Heart right ventricle (tissue), 16 donors: ENCODE measurements around the gene PPM1A. TPM values are rescaled to one million over a fixed set of nuclear protein-coding genes. Genes with fewer than 3 reads are reported as not detected.

Experiments used
- ATAC-seq, 8 donors: fragments of 200-7000 bp; cut with Tn5 transposase; one replicate each; pipeline ENCODE4 v1.9.1; 2020; ENCODE audit warnings: mild to moderate bottlenecking in 8 of 8, moderate library complexity in 8 of 8, moderate number of reproducible peaks in 1 of 8
- DNase-seq, 2 donors: peaks; one replicate each; pipeline ENCODE4 v3.0.0-alpha.2; 2020
- H3K27ac ChIP-seq, 10 donors: fragments of 200-600 bp; sonication (generic) in 2 of 10; one replicate each; pipeline versions ENCODE4 v1.5.0 to v1.8.0; 2020 to 2022; ENCODE audit warnings: mild to moderate bottlenecking in 3 of 10
- H3K27me3 ChIP-seq, 7 donors: fragments of 200-600 bp; one replicate each; pipeline ENCODE4 v1.8.0; 2021 to 2022; ENCODE audit warnings: mild to moderate bottlenecking in 2 of 7
- H3K36me3 ChIP-seq, 9 donors: fragments of 200-600 bp; sonication (generic) in 1 of 9; one replicate each; pipeline versions ENCODE4 v1.5.0 to v1.8.0; 2020 to 2022; ENCODE audit warnings: mild to moderate bottlenecking in 2 of 9
- H3K4me1 ChIP-seq, 9 donors: fragments of 200-600 bp; sonication (generic) in 1 of 9; one replicate each; pipeline versions ENCODE4 v1.5.0 to v1.8.0; 2020 to 2022; ENCODE audit warnings: mild to moderate bottlenecking in 4 of 9
- H3K4me3 ChIP-seq, 10 donors: fragments of 200-600 bp; sonication (generic) in 2 of 10; one replicate each; pipeline versions ENCODE4 v1.5.0 to v1.8.0; 2020 to 2022; ENCODE audit warnings: mild to moderate bottlenecking in 7 of 10, moderate library complexity in 2 of 10
- H3K9me3 ChIP-seq, 11 donors: fragments of 200-600 bp in 10 of 11; sonication (generic) in 2 of 11; one replicate each; pipeline versions ENCODE4 v1.5.0 to v1.8.0; 2013 to 2022; ENCODE audit warnings: mild to moderate bottlenecking in 2 of 11, control low read depth in 1 of 11, moderate library complexity in 1 of 11
- WGBS, 2 donors: extraction: QIAGEN DNeasy Blood & Tissue Kit; methylation state at CpG; one replicate each; pipeline ENCODE4 v1.1.7; 2013; ENCODE audit warnings: inconsistent platforms in 1 of 2; 5-methylcytosine and 5-hydroxymethylcytosine counted together
- intact Hi-C, 10 donors: fragments of 100-400 bp; cut with DNase I; formaldehyde crosslinking; loops; one replicate each; pipeline versions ENCODE4 v1.11.1 to v1.14.2; 2022
- polyA plus RNA-seq, 2 donors: library from polyadenylated mRNA; stranded (reverse); fragments of 200-250 nt; gene quantifications; one replicate each; pipeline ENCODE4 v1.2.3, GENCODE V29; 2013
- total RNA-seq, 10 donors: library from RNA; stranded (reverse); fragmentation: NEBNext Ultra II Directional in 3 of 10; extraction: Animal tissue kit (Norgen Biotek cat#: 25700) in 3 of 10; gene quantifications; one replicate each; pipeline versions ENCODE4 v1.2.1 to v1.2.4, GENCODE V29; 2021 to 2023
- TF ChIP-seq, protein P1 (sequence below), 9 donors: fragments of 200-600 bp; sonication (generic) in 2 of 9; IDR thresholded peaks; one replicate each; pipeline versions ENCODE4 v1.5.0 to v1.8.0; 2021 to 2022; ENCODE audit warnings: antibody characterized with exemption in 9 of 9, mild to moderate bottlenecking in 5 of 9, moderate library complexity in 1 of 9
- donor health status: Arrhythmogenic right ventricular cardiomyopathy.
- donor health status: ischemic (EF 13 %, LVEDD 7.1; RV severe dilation, severe dysfunction).
- donor health status: healthy with polysubstance abuse.
- donor health status: DM: no; HTN: yes; CAD: no.
- donor health status: DM: no; HTN: no; CAD: no.
- donor health status: ischemic (EF 25% LVEDD 6.9; RV normal size, moderate dysfunction).
- donor health status: ischemic (EF 25% LVEDD 5.7; RV mildly dilated, moderate dysfunction).
- donor health status: healthy.
- donor health status: DM: yes; HTN: yes; CAD: no.
- donor health status: Ischemic cardiomyopathy.
- donor health status: ischemic (EF 35%, LVEDD 5.7; RV mildly dilated, moderate dysfunction).
- donor health status: nonischemic (EF 11% LVEDD 7.7; RV severe dilation, severe dysfunction).
- donor health status: DM: yes; HTN: yes; CAD: no.
- donor health status: PGD.
- donor health status: ischemic (EF 29% LVEDD 5.4; RV normal size, mild dysfunction).
- donor health status: nonischemic (EF 23%, LVEDD 6.1; RV moderate dilation, normal function).

The PPM1A gene
- total and polyA plus RNA-seq, 12 donors: 27.0 to 122 (median 98.1) TPM

DNA sequence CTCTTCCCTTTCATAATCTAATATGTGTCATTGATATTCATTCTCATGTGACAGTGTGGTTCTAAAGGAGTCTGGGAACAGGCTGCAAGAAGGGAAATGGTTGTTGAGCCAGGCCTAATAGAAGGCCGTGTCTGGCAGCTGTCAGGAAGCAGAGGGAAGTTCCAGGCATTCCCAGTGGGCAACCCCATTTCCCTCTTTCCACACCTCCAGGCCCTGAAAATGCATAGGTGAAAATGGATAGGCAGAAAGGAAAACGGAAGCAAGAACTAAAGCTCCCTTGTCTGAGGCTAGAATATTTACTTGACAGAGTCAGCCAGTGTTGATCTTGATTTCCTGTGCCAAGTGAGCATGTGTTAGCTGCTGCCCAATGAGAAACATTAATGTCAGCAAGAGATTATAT is 97.7 kb downstream of the PPM1A start:
- TF ChIP-seq, protein P1, sequence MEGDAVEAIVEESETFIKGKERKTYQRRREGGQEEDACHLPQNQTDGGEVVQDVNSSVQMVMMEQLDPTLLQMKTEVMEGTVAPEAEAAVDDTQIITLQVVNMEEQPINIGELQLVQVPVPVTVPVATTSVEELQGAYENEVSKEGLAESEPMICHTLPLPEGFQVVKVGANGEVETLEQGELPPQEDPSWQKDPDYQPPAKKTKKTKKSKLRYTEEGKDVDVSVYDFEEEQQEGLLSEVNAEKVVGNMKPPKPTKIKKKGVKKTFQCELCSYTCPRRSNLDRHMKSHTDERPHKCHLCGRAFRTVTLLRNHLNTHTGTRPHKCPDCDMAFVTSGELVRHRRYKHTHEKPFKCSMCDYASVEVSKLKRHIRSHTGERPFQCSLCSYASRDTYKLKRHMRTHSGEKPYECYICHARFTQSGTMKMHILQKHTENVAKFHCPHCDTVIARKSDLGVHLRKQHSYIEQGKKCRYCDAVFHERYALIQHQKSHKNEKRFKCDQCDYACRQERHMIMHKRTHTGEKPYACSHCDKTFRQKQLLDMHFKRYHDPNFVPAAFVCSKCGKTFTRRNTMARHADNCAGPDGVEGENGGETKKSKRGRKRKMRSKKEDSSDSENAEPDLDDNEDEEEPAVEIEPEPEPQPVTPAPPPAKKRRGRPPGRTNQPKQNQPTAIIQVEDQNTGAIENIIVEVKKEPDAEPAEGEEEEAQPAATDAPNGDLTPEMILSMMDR (IDR thresholded peaks at IDR 0.05): no peak
- intact Hi-C loops: loop anchor here in 2 of 10 donors (5.0 kb wide), 2 partner anchors 216 to 906 kb away; no protein-coding TSS in a partner anchor
- peaks cover 0 to 7% (median 5%) of the 10 kb centered on the region in 9 donors for H3K4me1 ChIP-seq
- WGBS, 2 donors: 35 to 42% methylated on average over 2 of the region's 2 CpGs
- peaks cover 0 to 6% (median 0%) of the 10 kb centered on the region in 7 donors for H3K27me3 ChIP-seq
- no peaks in the 10 kb centered on the region for H3K36me3 ChIP-seq
- H3K9me3 ChIP-seq: no peaks in the 10 kb centered on the region
- H3K4me3 ChIP-seq: no peak overlapping the region
- H3K27ac ChIP-seq: no peak overlapping the region
- ATAC-seq (no peak), DNase-seq (no peak)

DNA sequence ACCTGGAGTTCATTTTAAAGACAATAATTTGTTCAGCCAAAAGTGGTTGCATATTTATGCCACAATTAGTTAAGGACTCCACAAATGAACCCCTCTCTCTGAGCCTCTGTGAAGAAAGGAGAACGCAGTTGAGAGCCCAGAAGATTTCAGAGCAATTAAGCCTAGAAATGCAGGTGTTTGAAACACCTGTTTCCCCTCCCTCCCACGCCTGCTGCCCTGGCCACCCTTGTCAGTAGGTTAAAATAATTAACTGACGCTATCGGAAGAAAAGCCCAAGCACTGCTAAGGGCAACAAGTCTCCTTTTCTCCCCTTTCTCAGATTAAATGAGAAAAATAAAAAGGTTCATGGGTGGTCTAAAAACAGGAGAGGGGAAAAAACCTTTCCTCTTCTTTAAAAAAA is 99.2 kb downstream of the PPM1A start:
- no peak overlapping the region for H3K4me3 ChIP-seq
- H3K36me3 ChIP-seq: no peaks in the 10 kb centered on the region
- intact Hi-C loops: loop anchor here in 2 of 10 donors (5.0 kb wide), 2 partner anchors 214 to 904 kb away; no protein-coding TSS in a partner anchor
- ATAC-seq (no peak), DNase-seq (no peak)
- TF ChIP-seq, protein P1 (IDR thresholded peaks at IDR 0.05): no peak
- peaks cover 0 to 7% (median 5%) of the 10 kb centered on the region in 9 donors for H3K4me1 ChIP-seq
- H3K27me3 ChIP-seq: peaks cover 0 to 6% (median 0%) of the 10 kb centered on the region in 7 donors
- no peak overlapping the region for H3K27ac ChIP-seq
- 75 to 85% methylated on average over 4 of the region's 4 CpGs for WGBS, 2 donors
- no peaks in the 10 kb centered on the region for H3K9me3 ChIP-seq

Other genes with a start within 250 kb of the PPM1A start
- gene PCNX4, start 157.3 kb upstream of the PPM1A start, total RNA-seq: 10 to 100 TPM; 24.7 to 56.7 (median 35.2) TPM
- gene PCNX4, start 157.3 kb upstream of the PPM1A start, polyA plus RNA-seq: 10 to 100 TPM; 10.9 to 25.4 TPM
- 10 to 100 TPM; 24.5 to 55.5 (median 32.1) TPM for gene DHRS7, start 83.8 kb upstream of the PPM1A start, total RNA-seq
- gene DHRS7, start 83.8 kb upstream of the PPM1A start, polyA plus RNA-seq: 10 to 100 TPM; 38.1 to 73.9 TPM
- not detected for gene C14orf39, start 236.8 kb downstream of the PPM1A start, total RNA-seq
- gene C14orf39, start 236.8 kb downstream of the PPM1A start, polyA plus RNA-seq: not detected